Measurements from ENCODE around the gene LAMA2.

DNA sequence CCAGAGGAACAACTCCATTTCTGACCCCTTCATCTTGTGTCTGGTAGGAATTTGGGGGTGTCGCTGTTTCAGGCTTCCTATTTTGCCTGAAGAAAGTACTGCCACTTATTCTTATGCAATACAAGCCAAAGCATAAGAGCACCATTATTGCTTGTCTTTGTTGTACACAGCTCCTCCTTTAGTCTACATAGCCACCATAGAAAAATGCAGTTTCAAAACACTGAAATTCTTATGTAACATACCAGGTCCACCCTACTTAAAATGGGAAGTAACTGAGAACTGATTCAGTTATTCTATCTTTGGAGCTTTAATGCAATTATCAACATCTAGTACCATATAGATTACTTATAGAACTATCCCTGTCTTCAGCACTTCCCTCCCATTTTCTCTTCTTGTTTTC lies 571.5 kb downstream of the LAMA2 start:
- TF ChIP-seq, protein P1, sequence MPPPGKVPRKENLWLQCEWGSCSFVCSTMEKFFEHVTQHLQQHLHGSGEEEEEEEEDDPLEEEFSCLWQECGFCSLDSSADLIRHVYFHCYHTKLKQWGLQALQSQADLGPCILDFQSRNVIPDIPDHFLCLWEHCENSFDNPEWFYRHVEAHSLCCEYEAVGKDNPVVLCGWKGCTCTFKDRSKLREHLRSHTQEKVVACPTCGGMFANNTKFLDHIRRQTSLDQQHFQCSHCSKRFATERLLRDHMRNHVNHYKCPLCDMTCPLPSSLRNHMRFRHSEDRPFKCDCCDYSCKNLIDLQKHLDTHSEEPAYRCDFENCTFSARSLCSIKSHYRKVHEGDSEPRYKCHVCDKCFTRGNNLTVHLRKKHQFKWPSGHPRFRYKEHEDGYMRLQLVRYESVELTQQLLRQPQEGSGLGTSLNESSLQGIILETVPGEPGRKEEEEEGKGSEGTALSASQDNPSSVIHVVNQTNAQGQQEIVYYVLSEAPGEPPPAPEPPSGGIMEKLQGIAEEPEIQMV (CRISPR knock-in tag; IDR thresholded peaks at IDR 0.05; ENCODE audit: low read depth), result no peak
- TF ChIP-seq POLR2A (IDR thresholded peaks at IDR 0.05; ENCODE audit: insufficient read depth in 1 of 2, low read depth in 2 of 2, low read length in 2 of 2) (no peak), PHF5A (CRISPR knock-in tag; IDR thresholded peaks at IDR 0.05; ENCODE audit: low read depth, unreplicated experiment) (no peak), CSRNP1 (CRISPR knock-in tag; IDR thresholded peaks at IDR 0.05) (no peak), ZFP90 (CRISPR knock-in tag; IDR thresholded peaks at IDR 0.05; ENCODE audit: borderline replicate concordance) (no peak)

All from HepG2 (cell line).